GM23248 (cell line): Measurements from ENCODE around the gene EPN2. TPM values are rescaled to one million over a fixed set of nuclear protein-coding genes. Genes with fewer than 3 reads are reported as not detected.

Source experiments
- DNase-seq: peaks from one replicate; pipeline ENCODE4 v3.0.0-alpha.2; 2015
- H2AFZ ChIP-seq: fragments of 200-600 bp; sonication (generic); 2 replicates; pipeline ENCODE4 v1.6.1; 2016; ENCODE audit warnings: antibody characterized with exemption
- H3F3A ChIP-seq: fragments of 200-600 bp; sonication (generic); 2 replicates; pipeline ENCODE4 v1.6.1; 2016; ENCODE audit warnings: mild to moderate bottlenecking, antibody characterized with exemption, mixed run types; ENCODE audit not compliant: insufficient read depth
- H3K27ac ChIP-seq: fragments of 200-600 bp; sonication (generic); 2 replicates; pipeline ENCODE4 v1.5.1; 2016; ENCODE audit warnings: mild to moderate bottlenecking
- H3K27me3 ChIP-seq: fragments of 200-600 bp; sonication (generic); replicated peaks from 2 replicates; pipeline ENCODE4 v1.6.1; 2016; ENCODE audit warnings: mild to moderate bottlenecking; ENCODE audit not compliant: insufficient read depth
- H3K36me3 ChIP-seq: fragments of 200-600 bp; sonication (generic); 2 replicates; pipeline ENCODE4 v1.6.1; 2016; ENCODE audit warnings: low read depth, mild to moderate bottlenecking
- H3K4me1 ChIP-seq: fragments of 200-600 bp; sonication (generic); 2 replicates; pipeline ENCODE4 v1.6.1; 2016; ENCODE audit warnings: mild to moderate bottlenecking; ENCODE audit not compliant: insufficient read depth
- H3K4me2 ChIP-seq: fragments of 200-600 bp; sonication (generic); one replicate; pipeline ENCODE4 v1.6.1; 2016; ENCODE audit warnings: mild to moderate bottlenecking; ENCODE audit not compliant: unreplicated experiment
- H3K4me3 ChIP-seq: fragments of 200-600 bp; sonication (generic); 2 replicates; pipeline ENCODE4 v1.5.1; 2016; ENCODE audit warnings: mild to moderate bottlenecking
- H3K79me2 ChIP-seq: fragments of 200-600 bp; sonication (generic); 2 replicates; pipeline ENCODE4 v1.6.1; 2016; ENCODE audit warnings: mild to moderate bottlenecking; ENCODE audit not compliant: insufficient read depth
- H3K9ac ChIP-seq: fragments of 200-600 bp; sonication (generic); 2 replicates; pipeline ENCODE4 v1.6.1; 2016; ENCODE audit warnings: mild to moderate bottlenecking
- H3K9me2 ChIP-seq: fragments of 200-600 bp; sonication (generic); 2 replicates; pipeline ENCODE4 v1.6.1; 2016; ENCODE audit warnings: mixed run types, mild to moderate bottlenecking, moderate library complexity; ENCODE audit not compliant: insufficient read depth
- H3K9me3 ChIP-seq: fragments of 200-600 bp; sonication (generic); one replicate; pipeline ENCODE4 v1.6.1; 2017; ENCODE audit warnings: low read depth
- H4K20me1 ChIP-seq: fragments of 200-600 bp; sonication (generic); 2 replicates; pipeline ENCODE4 v1.6.0; 2016; ENCODE audit not compliant: insufficient read depth
- EZH2 ChIP-seq: fragments of 200-600 bp; sonication (generic); IDR thresholded peaks from 2 replicates; pipeline ENCODE4 v1.6.1; 2018; ENCODE audit warnings: antibody characterized with exemption, mild to moderate bottlenecking; ENCODE audit not compliant: insufficient read depth, poor library complexity, severe bottlenecking
- EZH2phosphoT487 ChIP-seq: fragments of 200-600 bp; sonication (generic); IDR thresholded peaks from 2 replicates; pipeline ENCODE4 v1.6.1; 2018; ENCODE audit warnings: antibody characterized with exemption, moderate library complexity, mild to moderate bottlenecking, low read depth; ENCODE audit not compliant: insufficient read depth
- WGBS, 2 experiments: methylation state at CpG; one replicate each; pipeline ENCODE4 v1.1.6; 2015 to 2017; ENCODE audit warnings: low lambda C conversion rate in 2 of 2, low coverage in 1 of 2; ENCODE audit errors: missing lambda C conversion rate in 2 of 2; 5-methylcytosine and 5-hydroxymethylcytosine counted together
- in situ Hi-C: fragments of 300-500 bp; cut with MboI; formaldehyde crosslinking; loops from 2 replicates; pipeline ENCODE4 v1.15.0; 2020
- polyA plus RNA-seq: library from polyadenylated mRNA; unstranded; fragments of >200 nt; fragmentation: Nextera tagmentation; extraction: Ambion mirVana; gene quantifications from 2 replicates; pipeline ENCODE4 v1.2.1, GENCODE V29; 2016
- total RNA-seq: library from RNA; depleted of rRNA; stranded (reverse); fragments of >200 nt; shearing (Covaris generic); gene quantifications from 2 replicates; pipeline ENCODE4 v1.2.3, GENCODE V29; 2014

EPN2 gene
- total and polyA plus RNA-seq, 2 experiments from 2014 or later, result 25.3 to 54.0 TPM

DNA sequence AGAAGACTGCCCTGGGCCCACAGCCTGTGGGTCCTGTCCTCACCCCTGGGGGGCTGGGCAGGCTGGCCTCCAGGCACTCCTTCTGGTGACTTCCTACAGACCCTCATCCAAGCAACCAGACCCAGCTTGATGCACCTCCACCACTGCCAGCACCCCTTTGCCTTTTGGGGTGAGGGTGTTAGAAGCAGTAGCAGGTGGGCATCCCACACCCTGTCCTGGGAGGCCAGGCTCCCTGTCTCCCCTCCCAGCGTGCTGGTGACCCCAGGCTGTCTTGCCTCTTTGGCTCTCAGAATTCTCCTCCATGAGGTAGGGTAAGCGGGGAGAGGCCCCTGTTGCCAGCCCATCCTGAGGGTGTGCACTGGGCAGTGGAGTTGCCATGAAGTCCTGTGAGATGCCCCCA, 92.0 kb downstream of the EPN2 start:
- Histone ChIP-seq H3K36me3 (peaks cover 6% of the 10 kb centered on the region), H3K4me1 (peaks cover 46% of the 10 kb centered on the region)
- WGBS, 2 experiments, result 100% methylated on average over 2 of the region's 2 CpGs

DNA sequence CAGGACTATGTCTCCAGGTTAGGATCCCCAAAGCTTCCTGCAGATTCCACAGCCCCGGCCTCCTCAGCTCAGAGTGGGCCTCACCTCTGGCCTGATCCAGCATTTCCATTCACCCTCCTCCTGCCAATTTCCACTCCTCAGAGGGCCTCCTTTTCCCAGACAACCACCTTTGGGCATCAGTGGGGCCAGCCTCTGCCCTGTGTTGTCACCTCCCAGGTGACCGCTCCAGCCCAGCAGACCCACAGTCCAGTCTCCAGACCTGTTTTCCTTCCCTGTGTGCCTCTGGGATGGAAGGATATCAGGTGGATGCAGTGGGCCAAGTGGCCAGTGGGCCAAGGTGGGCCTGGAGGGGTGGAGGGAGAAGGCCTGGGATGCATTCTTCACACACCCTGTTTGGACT, 92.7 kb downstream of the EPN2 start:
- 97 to 98% methylated on average over 2 of the region's 2 CpGs for WGBS, 2 experiments
- Histone ChIP-seq H4K20me1 (no peaks in the 10 kb centered on the region), H3K36me3 (peaks cover under 1% of the 10 kb centered on the region), H3F3A (peaks cover 54% of the 10 kb centered on the region), H2AFZ (no peak overlapping the region), H3K79me2 (no peaks in the 10 kb centered on the region), H3K9me2 (no peaks in the 10 kb centered on the region), H3K4me2 (no peak overlapping the region), H3K9ac (no peak overlapping the region), H3K27ac (no peak overlapping the region), H3K27me3 (no peaks in the 10 kb centered on the region), H3K9me3 (no peaks in the 10 kb centered on the region), H3K4me3 (no peak overlapping the region), H3K4me1 (peaks cover 46% of the 10 kb centered on the region)
- TF ChIP-seq EZH2, result no peak
- TF ChIP-seq EZH2phosphoT487, result no peak
- no peak for DNase-seq
- in situ Hi-C loops, result no loop called here

More for the DNA sequence above, 92.0 kb downstream of the EPN2 start:
- H3K9ac ChIP-seq, result no peak overlapping the region
- H3K4me3 ChIP-seq, result no peak overlapping the region
- TF ChIP-seq EZH2, result no peak
- no peak for TF ChIP-seq EZH2phosphoT487
- no peaks in the 10 kb centered on the region for H3K9me3 ChIP-seq
- no peak overlapping the region for H2AFZ ChIP-seq
- H3K27me3 ChIP-seq, result no peaks in the 10 kb centered on the region
- peaks cover 59% of the 10 kb centered on the region for H3F3A ChIP-seq
- H3K4me2 ChIP-seq, result no peak overlapping the region
- no peaks in the 10 kb centered on the region for H3K9me2 ChIP-seq
- no peaks in the 10 kb centered on the region for H4K20me1 ChIP-seq
- no peak for DNase-seq
- no peaks in the 10 kb centered on the region for H3K79me2 ChIP-seq
- in situ Hi-C loops, result no loop called here
- H3K27ac ChIP-seq, result no peak overlapping the region

DNA sequence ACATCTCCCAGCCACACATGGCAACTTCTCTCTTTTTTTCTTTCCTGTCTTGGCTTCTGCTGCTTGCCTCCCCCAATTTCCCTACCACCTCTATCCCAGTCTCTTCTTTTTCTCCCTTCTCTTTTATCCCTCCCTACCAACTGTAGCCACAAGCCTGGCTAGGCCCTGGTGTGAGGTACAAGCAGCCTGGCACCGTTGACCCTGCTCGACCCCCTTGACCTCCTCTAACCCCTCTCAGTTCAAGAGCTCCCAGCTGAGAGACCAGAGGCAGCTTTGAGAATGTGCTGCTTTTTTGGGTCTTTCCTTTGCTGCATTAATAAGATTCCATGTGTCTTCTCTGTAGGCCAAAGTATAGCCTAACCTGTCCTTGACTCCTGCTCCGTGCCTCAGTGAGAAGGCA, 93.1 kb downstream of the EPN2 start:
- TF ChIP-seq EZH2, result no peak
- TF ChIP-seq EZH2phosphoT487, result no peak
- H3K27ac ChIP-seq, result 0 out of 2 replicates have a peak overlapping the region, but pooled peaks have one; percentile 41
- H3K4me1 ChIP-seq, result peaks cover 46% of the 10 kb centered on the region
- H3K27me3 ChIP-seq, result no peaks in the 10 kb centered on the region
- in situ Hi-C loops, result no loop called here
- no peaks in the 10 kb centered on the region for H3K9me2 ChIP-seq
- no peaks in the 10 kb centered on the region for H3K79me2 ChIP-seq
- no peaks in the 10 kb centered on the region for H3K36me3 ChIP-seq
- no peak overlapping the region for H3K9ac ChIP-seq
- H2AFZ ChIP-seq, result no peak overlapping the region
- no peaks in the 10 kb centered on the region for H4K20me1 ChIP-seq
- peaks cover 49% of the 10 kb centered on the region for H3F3A ChIP-seq
- no peak overlapping the region for H3K4me2 ChIP-seq
- H3K9me3 ChIP-seq, result no peaks in the 10 kb centered on the region
- H3K4me3 ChIP-seq, result no peak overlapping the region
- 83 to 93% methylated on average over 3 of the region's 3 CpGs for WGBS, 2 experiments
- no peak for DNase-seq

DNA sequence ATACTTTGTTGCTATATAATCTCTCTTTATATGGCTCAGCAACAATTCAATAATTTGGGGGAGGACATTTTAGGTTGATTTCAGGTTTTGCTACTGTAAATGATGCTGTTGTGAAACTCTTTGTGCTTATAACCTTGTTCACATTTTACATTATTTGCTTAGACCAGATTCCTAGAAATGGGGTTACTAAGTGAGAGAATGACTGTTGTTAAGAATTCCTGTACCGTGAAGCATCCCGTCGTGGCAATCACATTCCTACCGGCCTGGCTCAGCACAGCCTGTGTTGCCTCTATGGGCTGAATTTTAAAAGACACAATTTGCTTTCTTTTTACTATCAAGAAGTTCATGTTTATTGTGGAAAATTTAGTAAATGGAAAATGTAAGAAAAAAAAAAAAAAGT, 94.0 kb downstream of the EPN2 start:
- H3F3A ChIP-seq, result peaks cover 42% of the 10 kb centered on the region
- no peak overlapping the region for H2AFZ ChIP-seq
- TF ChIP-seq EZH2phosphoT487 (no peak), EZH2 (no peak)
- H3K4me1 ChIP-seq, result peaks cover 46% of the 10 kb centered on the region
- WGBS, 2 experiments, result 1% methylated on average over 4 of the region's 4 CpGs
- H3K4me2 ChIP-seq, result peak overlapping the region; percentile 40
- no peaks in the 10 kb centered on the region for H3K27me3 ChIP-seq
- no peak overlapping the region for H3K4me3 ChIP-seq
- no peaks in the 10 kb centered on the region for H3K9me2 ChIP-seq
- H4K20me1 ChIP-seq, result no peaks in the 10 kb centered on the region
- peak; percentile 95 for DNase-seq
- H3K36me3 ChIP-seq, result no peaks in the 10 kb centered on the region
- in situ Hi-C loops, result no loop called here
- no peaks in the 10 kb centered on the region for H3K9me3 ChIP-seq
- peak overlapping the region; percentile 41 for H3K27ac ChIP-seq
- no peaks in the 10 kb centered on the region for H3K79me2 ChIP-seq
- H3K9ac ChIP-seq, result peak overlapping the region; percentile 39; the same call in 1 of the 2 replicates
